ENCODE data around the gene SIRT7. TPM values are rescaled to one million over a fixed set of nuclear protein-coding genes. Genes with fewer than 3 reads are reported as not detected.
A peak's percentile ranks its signal among the peaks of the same experiment; 100 is the strongest.

The SIRT7 gene
- total and polyA plus RNA-seq, 12 donors = 4.2 to 49.8 (median 14.6) TPM

DNA sequence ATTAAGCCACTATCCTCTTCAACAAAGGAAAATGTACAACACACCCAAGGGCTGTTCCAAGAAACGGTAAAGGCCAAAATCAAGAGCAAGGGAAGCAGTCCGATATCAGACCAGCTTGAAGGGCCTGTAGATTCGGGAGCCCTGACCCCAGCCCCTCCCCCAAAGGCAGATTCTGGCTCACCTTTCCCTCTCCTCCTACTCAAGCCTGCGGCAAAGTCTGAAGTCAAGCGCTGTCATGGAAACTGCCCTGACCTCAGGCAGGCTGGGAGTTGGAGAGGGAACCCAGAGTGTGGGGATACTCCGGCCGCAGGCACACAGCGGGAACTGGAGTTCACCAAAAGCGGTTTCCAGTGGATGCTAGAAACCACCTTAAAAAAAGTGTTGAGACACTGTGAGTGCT lies 28.4 kb downstream of the SIRT7 start:
- Histone ChIP-seq H3K27ac (no peak overlapping the region), H3K9me3 (replicated peaks in 1 of 3) (no peaks in the 10 kb centered on the region), H3K27me3 (no peaks in the 10 kb centered on the region), H3K36me3 (replicated peaks in 1 of 2) (peaks cover 0 to 51% of the 10 kb centered on the region in 2 donors), H3K4me1 (replicated peaks in 1 of 2) (peaks cover 25 to 36% of the 10 kb centered on the region in 2 donors), H3K4me3 (no peak overlapping the region)
- WGBS, 4 donors = 84 to 93% (median 93%) methylated on average over 9 of the region's 9 CpGs
- TF ChIP-seq, protein P1, sequence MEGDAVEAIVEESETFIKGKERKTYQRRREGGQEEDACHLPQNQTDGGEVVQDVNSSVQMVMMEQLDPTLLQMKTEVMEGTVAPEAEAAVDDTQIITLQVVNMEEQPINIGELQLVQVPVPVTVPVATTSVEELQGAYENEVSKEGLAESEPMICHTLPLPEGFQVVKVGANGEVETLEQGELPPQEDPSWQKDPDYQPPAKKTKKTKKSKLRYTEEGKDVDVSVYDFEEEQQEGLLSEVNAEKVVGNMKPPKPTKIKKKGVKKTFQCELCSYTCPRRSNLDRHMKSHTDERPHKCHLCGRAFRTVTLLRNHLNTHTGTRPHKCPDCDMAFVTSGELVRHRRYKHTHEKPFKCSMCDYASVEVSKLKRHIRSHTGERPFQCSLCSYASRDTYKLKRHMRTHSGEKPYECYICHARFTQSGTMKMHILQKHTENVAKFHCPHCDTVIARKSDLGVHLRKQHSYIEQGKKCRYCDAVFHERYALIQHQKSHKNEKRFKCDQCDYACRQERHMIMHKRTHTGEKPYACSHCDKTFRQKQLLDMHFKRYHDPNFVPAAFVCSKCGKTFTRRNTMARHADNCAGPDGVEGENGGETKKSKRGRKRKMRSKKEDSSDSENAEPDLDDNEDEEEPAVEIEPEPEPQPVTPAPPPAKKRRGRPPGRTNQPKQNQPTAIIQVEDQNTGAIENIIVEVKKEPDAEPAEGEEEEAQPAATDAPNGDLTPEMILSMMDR (IDR thresholded peaks at IDR 0.05) = no peak
- no peak for TF ChIP-seq POLR2A (IDR thresholded peaks at IDR 0.05)
- DNase-seq = no peak
- intact Hi-C loops (cut with DNase I) = no loop called here

DNA sequence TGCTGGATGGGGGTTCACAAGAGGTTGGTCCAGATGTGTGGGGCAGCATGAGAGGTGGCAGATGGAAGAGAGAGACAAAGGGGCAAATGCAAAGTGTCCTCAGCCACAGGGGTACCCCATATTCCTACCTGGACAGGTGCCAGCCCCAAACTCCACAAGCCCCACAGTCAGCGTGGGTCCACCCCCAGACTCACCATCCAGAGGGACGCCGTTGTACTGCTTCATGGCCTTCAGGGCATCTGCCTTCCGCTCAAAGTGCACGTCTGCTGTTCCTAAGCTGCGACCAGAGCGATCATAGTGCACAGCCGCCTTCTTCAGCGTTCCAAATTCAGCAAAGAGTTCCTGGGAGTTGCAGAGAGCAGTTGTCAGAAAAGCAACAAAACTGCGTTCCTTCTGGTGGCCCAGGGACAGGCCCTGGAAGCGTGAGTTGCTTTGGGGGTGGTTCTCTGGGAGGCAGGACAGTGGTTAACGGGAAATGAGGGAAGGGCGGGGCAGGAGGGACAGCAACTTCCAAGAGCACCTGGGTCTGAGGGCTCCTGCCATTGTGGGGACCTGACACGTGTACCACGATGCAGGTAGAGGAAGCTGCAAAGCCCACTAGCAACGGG lies 28.9 kb downstream of the SIRT7 start:
- H3K4me1 ChIP-seq (replicated peaks in 1 of 2) = peaks cover 25 to 36% of the 10 kb centered on the region in 2 donors
- no peak for DNase-seq
- H3K27me3 ChIP-seq = no peaks in the 10 kb centered on the region
- no peak overlapping the region for H3K4me3 ChIP-seq
- intact Hi-C loops (cut with DNase I) = no loop called here
- no peak for TF ChIP-seq POLR2A (IDR thresholded peaks at IDR 0.05)
- TF ChIP-seq, protein P1 (IDR thresholded peaks at IDR 0.05) = no peak
- H3K27ac ChIP-seq = no peak overlapping the region
- WGBS, 4 donors = 91 to 95% (median 93%) methylated on average over 16 of the region's 16 CpGs
- H3K36me3 ChIP-seq (replicated peaks in 1 of 2) = peaks cover 0 to 47% of the 10 kb centered on the region in 2 donors
- no peaks in the 10 kb centered on the region for H3K9me3 ChIP-seq (replicated peaks in 1 of 3)

DNA sequence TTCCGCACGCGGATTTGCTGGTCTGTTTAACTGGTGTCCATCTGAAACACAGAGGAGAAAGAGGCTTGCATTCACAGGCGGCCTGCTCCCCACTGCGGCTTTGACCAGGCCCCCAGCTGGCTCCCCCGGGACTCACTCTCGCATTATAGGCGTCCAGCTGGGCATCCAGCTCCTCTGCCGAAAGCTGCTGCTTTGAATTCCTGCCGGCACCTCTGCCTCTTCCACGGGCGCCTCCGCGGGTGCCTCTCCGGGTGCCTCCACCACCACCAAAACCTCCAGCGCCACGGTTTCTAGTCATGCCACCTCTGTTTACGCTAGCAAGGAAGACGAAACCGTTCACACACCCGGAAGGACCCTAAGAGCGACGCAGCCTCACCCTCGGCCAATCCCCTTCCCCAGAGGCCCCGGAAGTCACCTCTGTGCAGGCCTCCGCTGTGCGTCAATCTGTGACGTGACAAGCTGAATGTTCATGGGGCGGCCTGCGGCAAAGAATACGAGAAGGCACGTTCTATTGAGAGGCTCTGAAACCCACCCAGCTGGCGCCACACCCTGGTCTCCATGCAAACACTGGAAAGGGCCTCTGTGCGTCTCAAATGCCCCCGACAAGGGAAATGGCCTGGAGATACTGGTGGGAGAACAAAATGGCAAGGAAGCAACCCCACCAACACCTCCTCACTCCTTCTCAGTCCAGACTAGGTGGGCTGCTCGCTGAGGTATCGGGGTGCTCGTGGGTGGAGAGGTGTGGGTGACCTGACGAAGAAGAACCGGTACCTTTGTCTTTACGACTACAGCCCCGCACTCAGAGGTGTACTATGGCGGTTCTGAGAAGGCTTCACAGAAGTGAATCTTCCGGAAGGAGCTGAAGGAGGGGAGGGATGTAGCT lies 29.6 kb downstream of the SIRT7 start:
- peaks cover 25 to 36% of the 10 kb centered on the region in 2 donors for H3K4me1 ChIP-seq (replicated peaks in 1 of 2)
- H3K9me3 ChIP-seq (replicated peaks in 1 of 3) = no peaks in the 10 kb centered on the region
- no peak for DNase-seq
- H3K27me3 ChIP-seq = no peaks in the 10 kb centered on the region
- H3K36me3 ChIP-seq (replicated peaks in 1 of 2) = peaks cover 0 to 46% of the 10 kb centered on the region in 2 donors
- H3K4me3 ChIP-seq = no peak overlapping the region
- intact Hi-C loops (cut with DNase I) = no loop called here
- H3K27ac ChIP-seq = no peak overlapping the region
- no peak for TF ChIP-seq POLR2A (IDR thresholded peaks at IDR 0.05)
- TF ChIP-seq, protein P1 (IDR thresholded peaks at IDR 0.05) = no peak
- 92 to 95% (median 94%) methylated on average over 39 to 44 of the region's 44 CpGs for WGBS, 4 donors

DNA sequence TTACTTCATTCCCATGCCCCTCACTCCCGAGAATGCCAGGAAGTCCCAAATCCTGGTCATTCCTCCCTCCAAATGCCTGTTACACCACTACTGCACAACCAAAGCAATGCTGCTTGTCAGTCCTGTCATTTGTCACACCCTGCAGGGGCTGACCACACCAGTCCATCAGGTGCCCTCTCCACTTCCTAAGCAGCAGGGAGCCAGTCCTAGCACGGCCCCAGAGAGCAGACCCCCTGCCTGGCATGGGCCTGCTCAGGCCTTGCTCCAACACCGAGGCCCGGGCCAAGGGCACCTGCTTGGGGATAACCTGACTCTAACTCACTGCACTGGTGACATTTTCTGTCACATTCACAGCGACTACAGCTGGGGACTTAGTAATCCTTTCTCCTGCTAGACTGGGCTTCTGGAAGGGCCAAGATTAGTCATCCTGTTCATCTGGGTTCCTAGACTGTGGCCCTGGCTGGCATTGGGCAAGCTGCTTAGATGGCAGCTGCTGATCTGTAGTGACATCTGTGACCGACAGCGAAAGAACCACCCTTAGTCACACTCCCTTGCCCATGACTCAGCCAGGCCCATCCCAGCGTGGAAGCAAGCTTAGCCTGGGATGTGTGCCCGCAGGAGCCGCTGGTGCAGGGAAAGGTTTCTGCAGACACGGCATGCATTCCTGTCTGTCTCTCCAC lies 32.0 kb downstream of the SIRT7 start:
- H3K36me3 ChIP-seq (replicated peaks in 1 of 2) = peaks cover 0 to 46% of the 10 kb centered on the region in 2 donors
- H3K4me3 ChIP-seq = no peak overlapping the region
- DNase-seq = peak; percentile 85 to 95 (median 94)
- TF ChIP-seq, protein P1 (IDR thresholded peaks at IDR 0.05) = no peak
- peak in 1 of 2 donors; percentile 33 for TF ChIP-seq POLR2A (IDR thresholded peaks at IDR 0.05)
- H3K4me1 ChIP-seq (replicated peaks in 1 of 2) = peaks cover 16 to 25% of the 10 kb centered on the region in 2 donors
- 45 to 66% (median 50%) methylated on average over 3 to 11 of the region's 11 CpGs for WGBS, 4 donors
- H3K9me3 ChIP-seq (replicated peaks in 1 of 3) = no peaks in the 10 kb centered on the region
- H3K27ac ChIP-seq = peak overlapping the region; percentile 11 to 87 (median 73)
- H3K27me3 ChIP-seq = no peaks in the 10 kb centered on the region
- intact Hi-C loops (cut with DNase I) = no loop called here

Measured in adrenal gland (tissue), 12 donors.